NB4 (cell line): Measurements from ENCODE around the gene MT1H.

Experiments
- CTCF ChIP-seq: IDR thresholded peaks from one replicate; pipeline ENCODE4 v1.5.1; 2012; ENCODE audit warnings: low read depth, low read length
- POLR2A ChIP-seq: IDR thresholded peaks from 2 replicates; pipeline ENCODE4 v1.6.1; 2011; ENCODE audit warnings: mild to moderate bottlenecking; ENCODE audit not compliant: insufficient read length; ENCODE audit errors: extremely low read depth

- TF ChIP-seq CTCF = no peak
- TF ChIP-seq POLR2A = no peak
Measured at GRCh38 chr16:56649820-56650219, 19.8 kb upstream of the MT1H start.
